ENCODE data around the gene NEU3.
"Not testable (repeated sequence)": the region's sequence is repeated elsewhere in the genome, so short reads cannot be mapped to it uniquely, and the experiment has no call there.

NEU3 gene

DNA sequence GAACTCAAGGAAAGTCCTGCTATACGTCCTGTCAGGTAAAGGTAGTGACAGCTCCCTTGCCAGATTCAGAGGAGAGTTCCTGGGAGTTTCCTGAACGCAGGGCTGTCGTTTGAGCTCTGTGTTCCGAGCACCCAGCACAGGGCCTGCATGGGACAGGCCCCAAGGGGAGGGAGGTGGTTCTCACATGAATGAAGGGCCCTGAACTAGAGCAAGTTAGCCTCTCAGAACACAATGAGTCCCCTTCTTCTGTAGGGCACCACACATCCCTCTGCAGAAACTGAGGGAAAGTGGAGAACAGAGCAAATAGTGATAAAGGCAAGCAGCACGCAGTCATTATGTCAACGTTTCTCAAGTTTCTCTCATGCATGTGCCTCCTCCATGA lies 35.3 kb downstream of the NEU3 start:
- DNase-seq: peak in 30 of 42 donors; percentile 18 to 79 (median 46)
- intact Hi-C loops (cut with DNase I): loop anchor here (5.0 to 10.0 kb wide), 2 partner anchors 89 to 223 kb away; no protein-coding TSS in a partner anchor

DNA sequence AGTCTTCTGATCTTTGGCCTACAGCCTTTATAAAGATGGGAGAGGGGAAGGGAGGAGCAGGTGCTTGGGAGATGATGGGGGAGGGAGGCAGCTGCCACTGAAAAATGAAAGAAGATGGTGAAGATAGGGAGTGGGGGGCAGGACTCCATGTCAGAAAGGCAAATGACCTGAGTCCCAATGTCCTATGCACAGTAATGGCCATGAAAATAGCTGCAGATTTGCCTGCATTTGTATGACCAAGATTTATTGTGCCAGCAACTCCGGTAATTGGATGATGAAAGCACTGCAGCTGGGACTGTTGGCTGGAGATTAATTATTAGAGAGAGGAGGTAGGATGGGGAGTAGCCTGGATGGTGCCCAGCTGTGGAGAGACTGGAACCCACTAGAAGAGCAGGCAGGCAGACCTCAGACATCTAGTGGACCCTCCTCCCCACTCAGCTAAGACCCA lies 36.1 kb downstream of the NEU3 start:
- DNase-seq: peak in 31 of 42 donors; percentile 10 to 76 (median 42)
- intact Hi-C loops (cut with DNase I): loop anchor here (5.0 to 10.0 kb wide), 2 partner anchors 90 to 223 kb away; no protein-coding TSS in a partner anchor

DNA sequence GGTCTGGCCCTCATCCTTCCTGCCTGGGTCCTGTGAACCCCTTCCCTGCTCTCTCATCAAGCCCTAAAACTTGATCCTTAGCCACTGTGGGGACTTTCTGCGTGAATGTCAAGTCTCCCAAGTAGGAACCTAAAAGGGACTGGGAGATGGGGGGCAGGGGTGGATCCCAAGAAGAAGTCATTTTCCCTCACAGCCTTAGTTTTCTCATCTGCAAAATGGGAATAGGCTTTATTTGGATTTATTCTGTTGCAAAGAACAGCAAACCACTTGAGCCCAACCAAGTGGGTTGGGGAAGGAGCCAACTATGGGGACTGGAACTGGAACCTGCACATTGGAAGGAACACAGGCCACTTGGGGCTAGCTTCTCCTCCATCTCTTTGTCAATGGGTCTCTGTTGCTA lies 36.8 kb downstream of the NEU3 start:
- intact Hi-C loops (cut with DNase I): loop anchor here (10.0 kb wide), 1 partner anchor 91 kb away; no protein-coding TSS in a partner anchor
- DNase-seq: no peak

DNA sequence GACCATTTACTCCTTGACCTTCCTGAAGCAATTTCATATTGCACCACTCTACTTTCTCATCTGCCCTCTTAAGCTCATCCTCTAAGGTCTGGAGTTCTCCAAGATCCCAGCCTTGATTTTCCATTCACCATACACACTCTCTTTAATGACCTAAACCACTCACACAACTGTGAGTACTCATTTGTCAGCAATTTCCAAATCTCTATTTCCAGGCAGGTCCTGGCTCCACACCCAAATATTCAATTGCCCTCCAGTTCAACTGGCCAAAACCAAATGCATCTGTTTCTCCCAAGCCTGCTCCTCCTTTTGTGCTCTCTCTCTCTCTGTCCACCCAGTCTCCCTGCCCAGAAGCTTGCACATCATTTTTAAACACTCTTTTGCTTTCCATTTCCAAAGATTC lies 39.6 kb downstream of the NEU3 start:
- intact Hi-C loops (cut with DNase I): loop anchor here (10.0 kb wide), 1 partner anchor 94 kb away; no protein-coding TSS in a partner anchor

DNA sequence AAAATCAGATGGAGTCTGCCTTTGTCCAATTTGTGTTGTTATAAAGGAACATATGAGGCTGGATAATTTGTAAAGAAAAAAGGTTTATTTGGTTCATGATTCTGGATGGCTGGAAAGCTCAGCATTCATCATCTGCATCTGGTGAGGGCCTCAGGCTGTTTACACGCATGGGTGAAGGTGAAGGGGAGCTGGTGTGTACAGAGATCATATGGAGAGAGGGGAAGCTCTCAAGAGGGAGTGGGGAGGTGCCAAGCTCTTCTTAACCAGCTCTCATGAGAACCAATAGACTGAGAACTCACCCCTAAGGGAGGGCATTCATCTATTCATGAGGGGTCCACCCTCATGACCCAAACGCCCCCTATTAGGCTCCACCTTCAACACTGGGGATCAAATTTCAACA lies 40.0 kb downstream of the NEU3 start:
- DNase-seq: no peak
- intact Hi-C loops (cut with DNase I): loop anchor here (10.0 kb wide), 1 partner anchor 94 kb away; no protein-coding TSS in a partner anchor

More for the DNA sequence above, 39.6 kb downstream of the NEU3 start:
- DNase-seq: no peak

DNA sequence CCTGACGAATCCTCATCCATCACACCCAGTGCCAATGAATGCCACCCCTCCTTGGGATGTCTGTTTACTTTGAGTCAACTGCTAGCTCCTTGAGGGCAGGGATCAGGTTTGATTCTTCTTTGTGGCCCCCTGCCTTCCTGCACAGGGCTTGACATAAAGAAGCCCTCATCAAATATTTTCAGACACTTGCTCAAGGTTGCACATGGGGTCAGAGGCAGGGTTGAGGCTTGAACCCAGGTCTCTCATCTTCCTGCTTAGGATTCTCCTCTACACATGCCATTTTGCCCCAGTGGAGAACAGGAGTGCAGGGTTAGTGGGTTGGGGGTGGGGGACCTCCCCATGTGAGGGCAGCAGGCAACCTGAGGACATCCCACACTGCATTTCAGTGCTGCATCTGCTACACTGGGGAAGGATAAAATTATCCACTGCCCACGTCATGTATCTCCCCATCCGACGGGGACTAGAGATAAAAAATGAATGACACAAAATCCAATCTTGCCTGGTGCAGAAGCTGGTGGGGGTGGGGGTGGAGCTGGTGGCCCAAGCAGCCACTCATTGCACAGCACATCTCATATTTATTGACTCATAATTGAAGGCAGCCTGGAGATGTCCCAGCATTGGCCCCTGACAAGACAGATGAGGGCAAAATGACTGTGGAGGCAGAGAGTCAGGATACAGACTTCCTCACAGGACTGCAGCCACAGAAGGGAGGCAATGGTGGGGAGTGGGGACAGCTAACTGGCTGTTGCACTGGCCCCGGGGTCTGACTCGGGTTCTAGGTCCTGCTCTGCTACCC lies 41.3 kb downstream of the NEU3 start:
- intact Hi-C loops (cut with DNase I): loop anchor here (10.0 kb wide), 1 partner anchor 95 kb away; no protein-coding TSS in a partner anchor
- no peak for DNase-seq

DNA sequence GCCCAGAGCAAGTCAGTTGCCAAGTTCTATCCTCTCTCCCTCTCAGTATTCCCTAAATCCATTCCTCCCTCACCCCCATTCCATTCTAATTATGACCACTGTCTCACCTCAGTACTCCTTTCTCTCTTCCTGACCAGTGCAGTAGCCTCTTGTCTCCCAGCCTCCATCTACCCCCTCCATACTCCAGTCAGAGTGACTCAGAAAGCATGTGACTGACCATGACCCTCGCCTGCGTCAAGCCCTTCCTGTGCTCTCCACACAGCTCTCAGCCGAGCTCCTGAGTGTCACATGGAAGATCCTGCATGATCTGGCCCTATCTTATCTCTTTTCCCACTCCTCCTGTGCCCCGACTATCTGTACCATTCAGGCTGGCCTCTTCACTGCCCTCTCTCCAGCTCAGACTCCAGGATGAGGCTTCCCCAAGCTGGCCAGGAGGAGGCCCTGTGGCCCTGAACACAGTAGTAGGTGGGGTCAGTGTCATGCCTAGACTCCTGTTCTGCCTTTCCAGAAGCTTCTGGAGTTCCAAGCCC lies 42.6 kb downstream of the NEU3 start:
- DNase-seq: peak in 6 of 42 donors; percentile 23 to 73 (median 28)
- intact Hi-C loops (cut with DNase I): no loop called here

DNA sequence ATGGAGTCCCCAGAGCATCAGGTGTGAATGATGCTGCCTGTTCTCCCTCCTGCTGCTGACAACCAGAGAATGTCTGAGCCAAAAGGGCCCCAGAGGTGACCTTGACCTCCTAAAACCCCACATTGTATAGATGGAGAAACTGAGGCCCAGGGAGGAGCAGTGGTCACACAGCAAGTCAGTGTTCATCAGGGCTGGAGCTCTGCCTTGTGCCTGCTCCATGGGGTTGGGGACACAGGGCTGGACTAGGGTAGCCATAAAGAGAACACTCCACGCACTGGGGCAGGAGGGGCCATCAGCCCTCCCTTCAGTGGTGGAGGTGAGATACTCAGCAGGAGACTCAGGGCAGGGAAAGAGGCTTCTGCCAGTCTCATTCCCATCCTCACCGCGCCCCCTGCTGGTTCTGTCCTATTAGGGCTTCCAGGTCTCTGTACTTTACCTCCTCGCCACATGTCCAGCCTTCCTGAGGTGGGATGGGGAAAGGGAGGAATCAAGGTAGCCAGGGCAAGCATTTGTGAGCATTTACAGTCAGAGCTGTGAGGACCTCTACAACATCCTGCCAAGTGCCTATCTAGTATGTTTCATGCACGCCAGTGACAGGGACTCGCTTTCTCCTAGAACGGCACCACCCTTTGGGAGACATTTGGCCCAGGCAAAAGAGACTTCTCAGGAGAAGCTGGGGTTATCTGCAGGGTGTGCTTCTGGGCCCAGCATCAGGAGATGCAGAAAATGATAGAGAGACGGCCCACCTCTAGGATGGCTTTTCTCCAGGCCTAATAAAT lies 43.2 kb downstream of the NEU3 start:
- peak; percentile 57 to 94 (median 80) for DNase-seq
- intact Hi-C loops (cut with DNase I): no loop called here

DNA sequence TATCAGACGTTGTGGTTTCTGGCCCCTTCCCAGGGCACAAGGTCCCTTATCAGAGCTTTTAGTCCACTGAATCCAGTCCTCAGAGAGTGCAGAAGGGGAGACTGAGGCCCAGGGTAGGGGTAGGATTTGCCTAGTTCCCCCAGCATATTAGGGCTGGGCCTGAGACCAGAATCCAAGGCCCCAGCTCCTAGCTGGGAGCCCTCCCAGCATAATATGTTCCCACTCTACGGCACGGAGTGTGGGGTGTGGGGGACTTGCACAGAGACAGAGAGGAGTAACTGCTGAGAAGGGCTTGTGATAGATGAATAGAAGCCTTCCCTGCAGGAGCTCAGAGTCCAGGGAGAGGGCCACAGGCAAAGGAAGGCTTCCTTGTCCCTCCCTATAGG lies 43.8 kb downstream of the NEU3 start:
- intact Hi-C loops (cut with DNase I): no loop called here
- no peak for DNase-seq

DNA sequence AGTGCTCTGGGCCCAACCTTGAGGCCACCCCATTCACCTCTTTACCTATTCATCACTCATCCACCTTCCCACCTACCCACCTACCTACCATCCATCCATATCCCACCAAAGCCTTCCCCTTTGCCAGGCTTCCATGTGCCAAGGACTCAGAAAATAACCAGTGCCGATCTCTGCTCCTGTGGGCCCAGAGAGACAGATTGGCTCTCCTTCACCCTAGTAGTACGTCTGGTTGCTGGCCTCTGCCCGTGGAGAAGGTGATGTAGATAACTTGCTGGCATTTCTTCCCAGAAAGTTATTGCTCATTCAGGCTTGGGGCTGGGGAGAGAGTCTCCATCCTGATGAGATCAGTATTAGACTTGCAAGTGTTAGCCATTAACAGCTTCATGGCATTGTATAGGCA lies 45.2 kb downstream of the NEU3 start:
- peak in 1 of 42 donors; percentile 13 for DNase-seq
- intact Hi-C loops (cut with DNase I): no loop called here

DNA sequence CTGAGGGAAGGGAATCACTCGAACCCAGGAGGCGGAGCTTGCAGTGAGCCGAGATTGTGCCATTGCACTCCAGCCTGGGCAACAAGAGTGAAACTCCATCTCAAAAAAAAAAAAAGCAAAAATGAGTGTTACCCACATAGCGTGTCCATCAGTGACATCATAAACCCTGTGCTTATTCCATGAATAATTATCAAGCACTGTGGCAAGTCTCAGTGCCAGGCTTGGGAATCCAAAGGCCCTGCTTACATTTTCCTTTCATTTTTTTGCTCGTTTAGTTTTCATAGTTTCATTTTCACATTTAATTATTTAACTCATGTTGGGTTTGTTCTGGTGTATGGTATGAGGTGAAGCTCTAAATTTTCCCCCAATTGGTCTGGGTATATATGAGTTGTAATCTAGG lies 46.5 kb downstream of the NEU3 start:
- no peak for DNase-seq
- intact Hi-C loops (cut with DNase I): no loop called here

DNA sequence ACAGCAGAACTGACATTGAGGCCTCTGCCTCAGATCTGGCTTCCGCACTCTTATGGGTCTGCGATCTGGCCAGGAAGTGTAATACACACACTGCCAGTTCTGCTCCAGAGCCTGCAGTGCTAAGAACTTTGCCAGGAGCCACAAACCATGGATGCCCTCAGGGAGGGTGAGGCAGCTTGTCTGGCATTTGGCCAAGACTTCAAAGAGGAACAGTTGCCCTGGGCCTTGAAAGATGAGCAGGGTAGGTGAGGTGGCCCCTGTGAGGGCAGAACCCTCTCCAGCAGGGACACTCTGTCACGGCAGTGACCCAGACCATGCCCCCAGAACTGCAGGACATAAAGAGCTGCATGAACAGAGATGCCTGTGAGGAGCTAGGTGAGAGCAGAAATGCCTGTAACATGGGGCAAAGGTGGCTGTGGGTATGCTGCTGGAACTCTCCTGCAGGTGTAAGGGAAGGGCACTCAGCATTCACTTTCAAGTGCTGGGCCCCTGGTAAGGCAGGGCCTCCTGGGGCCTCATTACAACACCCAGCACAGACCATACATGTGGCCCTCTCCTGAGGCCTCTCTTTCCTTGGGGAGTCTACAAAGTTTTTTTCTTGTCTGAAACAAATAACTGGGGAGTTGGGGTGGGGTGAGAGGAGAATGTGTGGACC lies 47.3 kb downstream of the NEU3 start:
- no peak for DNase-seq
- intact Hi-C loops (cut with DNase I): no loop called here

DNA sequence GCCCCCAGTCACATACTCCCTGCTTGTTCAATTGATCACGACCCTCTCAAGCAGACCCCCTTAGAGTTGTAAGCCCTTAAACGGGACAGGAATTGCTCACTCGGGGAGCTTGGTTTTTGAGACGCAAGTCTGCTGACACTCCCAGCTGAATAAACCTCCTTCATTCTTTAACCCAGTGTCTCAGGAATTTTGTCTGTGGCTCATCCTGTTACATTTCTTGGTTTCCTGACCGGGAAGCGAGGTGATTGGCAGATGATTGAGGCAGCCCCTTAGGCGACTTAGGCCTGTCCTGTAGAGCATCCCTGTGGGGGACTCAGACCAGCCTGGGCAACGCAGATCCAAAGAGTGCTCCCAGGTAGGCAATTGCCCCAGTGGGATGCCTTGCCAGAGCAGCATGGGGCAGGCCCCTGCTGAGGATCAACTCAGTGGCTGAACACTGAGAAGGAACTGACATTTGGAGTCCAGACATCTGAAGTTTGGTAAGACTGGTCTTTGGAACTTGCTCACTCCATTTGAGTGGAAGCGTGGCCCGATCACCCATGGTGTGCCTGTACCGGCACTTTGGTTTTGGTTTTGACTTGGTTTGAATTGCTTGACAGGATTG lies 51.5 kb downstream of the NEU3 start:
- no peak for DNase-seq
- intact Hi-C loops (cut with DNase I): no loop called here

DNA sequence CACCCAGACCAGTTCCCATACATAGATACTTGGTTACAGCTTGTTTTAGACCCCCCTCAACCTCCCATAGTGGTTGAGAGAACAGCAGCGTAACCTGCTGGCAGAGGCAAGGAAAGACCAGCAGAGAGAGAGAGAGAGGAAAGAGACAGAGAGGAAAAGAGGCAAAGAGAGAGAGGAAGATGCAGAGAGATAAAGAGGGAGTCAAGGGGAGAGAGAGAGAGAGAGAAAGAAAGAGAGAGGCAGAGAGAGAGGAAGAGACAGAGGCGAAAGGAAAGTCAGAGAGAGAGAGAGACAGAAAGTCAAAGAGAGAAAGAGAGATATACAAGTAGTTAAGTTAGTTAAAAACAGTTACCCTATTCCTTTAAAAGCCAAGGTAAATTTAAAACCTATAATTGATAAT lies 52.5 kb downstream of the NEU3 start:
- intact Hi-C loops (cut with DNase I): no loop called here
- DNase-seq: no peak

DNA sequence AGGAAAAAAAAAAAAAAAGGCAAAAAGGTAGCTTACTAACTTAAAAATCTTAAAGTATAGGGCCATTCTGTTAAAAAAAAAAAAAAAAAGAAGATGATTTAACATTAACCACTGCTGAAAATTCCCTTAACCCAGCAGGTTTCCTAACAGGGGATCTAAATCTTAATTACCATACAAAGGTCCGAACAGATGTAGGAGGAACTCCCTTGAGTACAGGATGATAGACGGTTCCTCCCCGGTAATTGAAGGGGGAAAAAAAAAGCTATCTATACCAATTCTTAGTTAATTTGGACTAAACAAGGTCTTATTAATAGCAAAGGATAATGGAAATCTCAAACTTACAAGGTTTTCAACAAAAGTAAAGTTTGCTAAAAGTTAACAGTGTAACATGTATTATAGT lies 53.1 kb downstream of the NEU3 start:
- DNase-seq; intact Hi-C loops (cut with DNase I): not testable (repeated sequence)

DNA sequence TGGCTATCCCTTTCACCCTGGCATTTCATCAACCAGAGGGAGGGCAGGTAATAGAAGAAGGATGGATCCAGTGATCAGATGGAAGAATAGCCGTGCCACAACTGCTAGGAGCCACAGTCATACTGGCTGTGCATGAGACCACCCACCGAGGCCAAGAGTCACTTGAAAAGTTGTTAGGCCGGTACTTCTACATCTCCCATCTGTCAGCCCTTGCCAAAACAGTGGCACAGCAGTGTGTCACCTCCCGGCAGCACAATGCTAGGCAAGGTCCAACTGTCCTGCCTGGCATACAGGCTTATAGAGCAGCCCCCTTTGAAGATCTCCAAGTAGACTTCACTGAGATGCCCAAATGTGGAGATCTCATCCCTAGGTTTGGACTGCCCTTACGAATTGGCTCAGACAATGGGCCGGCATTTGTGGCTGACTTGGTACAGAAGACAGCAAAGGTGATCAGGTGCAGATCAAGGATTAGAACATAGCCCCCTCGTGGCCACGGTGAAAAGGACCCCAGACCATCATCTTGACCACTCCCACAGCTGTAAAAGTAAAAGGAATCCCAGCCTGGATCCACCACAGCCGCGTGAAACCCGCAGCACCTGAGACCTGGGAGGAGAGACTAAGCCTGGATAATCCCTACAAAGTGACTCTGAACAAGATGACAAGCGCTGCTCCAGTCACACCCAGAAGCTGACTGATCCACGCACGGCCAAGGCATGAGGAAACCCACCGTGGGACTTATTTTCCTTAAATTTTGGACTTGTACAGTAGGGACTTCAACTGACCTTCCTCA lies 55.8 kb downstream of the NEU3 start:
- intact Hi-C loops (cut with DNase I): not testable (repeated sequence)

DNA sequence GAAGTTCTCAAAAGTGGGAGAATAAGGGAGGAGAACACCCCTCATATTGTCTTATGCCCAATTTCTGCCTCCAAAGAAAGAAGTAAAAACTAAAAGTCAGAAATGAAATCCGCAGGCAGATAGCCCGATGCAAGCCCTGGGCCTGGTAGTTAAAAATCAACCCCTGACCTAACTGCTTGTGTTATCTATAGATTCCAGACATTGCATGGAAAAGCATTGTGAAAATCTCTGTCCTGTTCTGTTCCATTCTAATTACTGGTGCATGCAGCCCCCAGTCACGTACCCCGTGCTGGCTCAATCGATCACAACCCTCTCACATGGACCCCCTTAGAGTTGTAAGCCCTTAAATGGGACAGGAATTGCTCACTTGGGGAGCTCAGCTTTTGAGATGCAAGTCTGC lies 57.9 kb downstream of the NEU3 start:
- intact Hi-C loops (cut with DNase I); DNase-seq: not testable (repeated sequence)

More for the DNA sequence above, 55.8 kb downstream of the NEU3 start:
- DNase-seq: not testable (repeated sequence)

DNA sequence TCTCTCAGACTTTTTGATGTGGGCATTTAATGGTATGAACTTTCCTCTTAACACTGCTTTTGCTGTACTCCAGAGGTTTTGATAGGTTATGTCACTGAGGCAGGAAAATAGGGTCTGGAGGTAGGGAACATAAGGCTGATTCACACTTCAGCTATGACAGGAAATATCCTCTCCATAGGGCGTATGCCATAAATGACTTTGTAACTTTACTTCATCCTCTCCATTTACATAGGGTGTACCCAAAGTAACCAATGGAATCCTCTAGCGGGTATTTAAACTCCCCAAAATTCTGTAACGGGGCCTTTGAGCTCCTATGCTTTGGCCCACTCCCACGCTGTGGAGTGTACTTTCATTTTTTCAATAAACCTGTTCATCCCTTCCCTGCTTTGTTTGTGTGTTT lies 58.5 kb downstream of the NEU3 start:
- intact Hi-C loops (cut with DNase I): no loop called here
- DNase-seq: no peak

Measured in head of caudate nucleus (tissue), 42 donors.